HEK293 (cell line): ENCODE results near the gene MICAL3.

Experiments used
- YY1 ChIP-seq: fragments of 450-650 bp; formaldehyde crosslinking; IDR thresholded peaks from 2 replicates; pipeline ENCODE4 v1.5.1; 2018; ENCODE audit warnings: missing biosample characterization, missing genetic modification characterization
- ZNF274 ChIP-seq, 2 experiments: fragments of 200-500 bp in 1 of 2; fragments of 450-650 bp in 1 of 2; sonication (Bioruptor generic) in 1 of 2; formaldehyde crosslinking in 1 of 2; IDR thresholded peaks; 2 replicates each; pipeline versions ENCODE4 v1.5.1 to v1.6.1; 2014 to 2016; ENCODE audit warnings: borderline replicate concordance in 1 of 2, inconsistent platforms in 1 of 2, low read length in 1 of 2, missing biosample characterization in 1 of 2, missing genetic modification characterization in 1 of 2
- TF ChIP-seq, protein P1 (sequence below): fragments of 450-650 bp; formaldehyde crosslinking; IDR thresholded peaks from 2 replicates; pipeline ENCODE4 v1.5.1; 2016; ENCODE audit warnings: missing biosample characterization, missing genetic modification characterization
- TF ChIP-seq, protein P2 (sequence below): fragments of 450-650 bp; formaldehyde crosslinking; IDR thresholded peaks from 2 replicates; pipeline ENCODE4 v1.5.1; 2016; ENCODE audit warnings: missing biosample characterization, missing genetic modification characterization

DNA sequence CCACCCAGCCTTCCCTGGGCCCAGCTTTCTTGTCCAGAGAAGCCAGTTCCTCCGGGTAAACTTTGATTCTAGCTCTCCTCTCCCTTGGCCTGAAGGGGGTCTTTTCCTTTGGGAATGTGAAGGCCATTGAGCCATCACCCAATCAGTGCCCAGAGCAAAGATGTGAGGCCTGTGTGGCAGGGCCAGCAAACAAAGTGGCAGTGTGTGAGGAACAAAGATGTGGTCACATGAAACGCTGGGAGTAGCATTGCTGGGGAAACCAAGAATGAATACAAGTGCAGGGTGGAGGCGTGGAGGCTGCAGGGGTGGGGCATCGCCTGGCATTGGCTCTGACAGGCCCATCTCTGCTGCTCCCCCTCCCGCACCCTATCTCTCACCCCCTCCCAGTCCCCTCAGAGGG is 158.2 kb downstream of the MICAL3 start:
- TF ChIP-seq, protein P1, sequence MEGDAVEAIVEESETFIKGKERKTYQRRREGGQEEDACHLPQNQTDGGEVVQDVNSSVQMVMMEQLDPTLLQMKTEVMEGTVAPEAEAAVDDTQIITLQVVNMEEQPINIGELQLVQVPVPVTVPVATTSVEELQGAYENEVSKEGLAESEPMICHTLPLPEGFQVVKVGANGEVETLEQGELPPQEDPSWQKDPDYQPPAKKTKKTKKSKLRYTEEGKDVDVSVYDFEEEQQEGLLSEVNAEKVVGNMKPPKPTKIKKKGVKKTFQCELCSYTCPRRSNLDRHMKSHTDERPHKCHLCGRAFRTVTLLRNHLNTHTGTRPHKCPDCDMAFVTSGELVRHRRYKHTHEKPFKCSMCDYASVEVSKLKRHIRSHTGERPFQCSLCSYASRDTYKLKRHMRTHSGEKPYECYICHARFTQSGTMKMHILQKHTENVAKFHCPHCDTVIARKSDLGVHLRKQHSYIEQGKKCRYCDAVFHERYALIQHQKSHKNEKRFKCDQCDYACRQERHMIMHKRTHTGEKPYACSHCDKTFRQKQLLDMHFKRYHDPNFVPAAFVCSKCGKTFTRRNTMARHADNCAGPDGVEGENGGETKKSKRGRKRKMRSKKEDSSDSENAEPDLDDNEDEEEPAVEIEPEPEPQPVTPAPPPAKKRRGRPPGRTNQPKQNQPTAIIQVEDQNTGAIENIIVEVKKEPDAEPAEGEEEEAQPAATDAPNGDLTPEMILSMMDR (tag by site-specific recombination): no peak
- TF ChIP-seq, protein P2, sequence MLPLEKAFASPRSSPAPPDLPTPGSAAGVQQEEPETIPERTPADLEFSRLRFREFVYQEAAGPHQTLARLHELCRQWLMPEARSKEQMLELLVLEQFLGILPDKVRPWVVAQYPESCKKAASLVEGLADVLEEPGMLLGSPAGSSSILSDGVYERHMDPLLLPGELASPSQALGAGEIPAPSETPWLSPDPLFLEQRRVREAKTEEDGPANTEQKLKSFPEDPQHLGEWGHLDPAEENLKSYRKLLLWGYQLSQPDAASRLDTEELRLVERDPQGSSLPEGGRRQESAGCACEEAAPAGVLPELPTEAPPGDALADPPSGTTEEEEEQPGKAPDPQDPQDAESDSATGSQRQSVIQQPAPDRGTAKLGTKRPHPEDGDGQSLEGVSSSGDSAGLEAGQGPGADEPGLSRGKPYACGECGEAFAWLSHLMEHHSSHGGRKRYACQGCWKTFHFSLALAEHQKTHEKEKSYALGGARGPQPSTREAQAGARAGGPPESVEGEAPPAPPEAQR (tag by site-specific recombination): no peak
- TF ChIP-seq ZNF274 (IDR thresholded peaks at IDR 0.05; ENCODE audit: low read length) (no peak), ZNF274 (tag by site-specific recombination; IDR thresholded peaks at IDR 0.05; ENCODE audit: borderline replicate concordance) (no peak), YY1 (no peak)
